Upper lobe of left lung (tissue), 6 donors: ENCODE results near the gene BEND6. TPM values are rescaled to one million over a fixed set of nuclear protein-coding genes. Genes with fewer than 3 reads are reported as not detected.

Source experiments
- ATAC-seq, 2 donors: fragments of 200-7000 bp; cut with Tn5 transposase; one replicate each; pipeline ENCODE4 v1.9.1; 2022; ENCODE audit warnings: mild to moderate bottlenecking in 2 of 2, moderate library complexity in 2 of 2; ENCODE audit not compliant: low FRiP score in 2 of 2
- DNase-seq, 2 donors: peaks; one replicate each; pipeline ENCODE4 v3.0.0-alpha.2; 2019 to 2020
- H3K27ac ChIP-seq, 4 donors: fragments of 200-600 bp; sonication (generic); one replicate each; pipeline ENCODE4 v1.5.1; 2016 to 2019
- H3K27me3 ChIP-seq, 4 donors: fragments of 200-600 bp; sonication (generic); one replicate each; pipeline ENCODE4 v1.5.1; 2017 to 2019
- H3K36me3 ChIP-seq, 4 donors: fragments of 200-600 bp; sonication (generic); one replicate each; pipeline ENCODE4 v1.5.1; 2016 to 2019
- H3K4me1 ChIP-seq, 4 donors: fragments of 200-600 bp; sonication (generic); one replicate each; pipeline ENCODE4 v1.5.1; 2018 to 2019
- H3K4me3 ChIP-seq, 4 donors: fragments of 200-600 bp; sonication (generic); one replicate each; pipeline ENCODE4 v1.5.1; 2017 to 2019; ENCODE audit warnings: mild to moderate bottlenecking in 2 of 4, moderate library complexity in 1 of 4
- H3K9me3 ChIP-seq, 4 donors: fragments of 200-600 bp; sonication (generic); one replicate each; pipeline ENCODE4 v1.5.1; 2018 to 2019
- EP300 ChIP-seq, 4 donors: sonication (generic); formaldehyde crosslinking; IDR thresholded peaks; one replicate each; pipeline ENCODE4 v1.5.1; 2017; ENCODE audit warnings: antibody characterized with exemption in 4 of 4, control low read depth in 2 of 4
- POLR2A ChIP-seq, 4 donors: fragments of 450-650 bp; IDR thresholded peaks; one replicate each; pipeline ENCODE4 v1.5.1; 2016 to 2017; ENCODE audit warnings: antibody characterized with exemption in 4 of 4, mild to moderate bottlenecking in 2 of 4
- POLR2AphosphoS5 ChIP-seq, 2 donors: sonication (generic); formaldehyde crosslinking; IDR thresholded peaks; one replicate each; pipeline ENCODE4 v1.5.1; 2017; ENCODE audit warnings: antibody characterized with exemption in 2 of 2
- WGBS, 2 donors: methylation state at CpG; one replicate each; pipeline ENCODE4 v1.1.5; 2017 to 2018; 5-methylcytosine and 5-hydroxymethylcytosine counted together
- total RNA-seq, 6 donors: library from RNA; depleted of rRNA in 4 of 6; stranded (reverse); fragments of >200 nt in 4 of 6; gene quantifications; one replicate each; pipeline versions ENCODE4 v1.1.0 to v1.2.1, GENCODE V29; 2016 to 2021
- TF ChIP-seq, protein P1 (sequence below), 6 experiments: fragments of 450-650 bp in 4 of 6; fragments of 200-600 bp in 2 of 6; sonication (generic) in 2 of 6; IDR thresholded peaks; one replicate each; pipeline ENCODE4 v1.5.1; 2016 to 2019; ENCODE audit warnings: antibody characterized with exemption in 6 of 6
- donor health status: DM: no; HTN: no; CAD: no; lungs with moderate emphysema.
- donor health status: DM: no; HTN: yes; CAD: no; lungs with severe emphysema.

The BEND6 gene
- total RNA-seq, 6 donors from 2014 or later, result 0.29 to 1.1 (median 0.30) TPM; not detected in 3

DNA sequence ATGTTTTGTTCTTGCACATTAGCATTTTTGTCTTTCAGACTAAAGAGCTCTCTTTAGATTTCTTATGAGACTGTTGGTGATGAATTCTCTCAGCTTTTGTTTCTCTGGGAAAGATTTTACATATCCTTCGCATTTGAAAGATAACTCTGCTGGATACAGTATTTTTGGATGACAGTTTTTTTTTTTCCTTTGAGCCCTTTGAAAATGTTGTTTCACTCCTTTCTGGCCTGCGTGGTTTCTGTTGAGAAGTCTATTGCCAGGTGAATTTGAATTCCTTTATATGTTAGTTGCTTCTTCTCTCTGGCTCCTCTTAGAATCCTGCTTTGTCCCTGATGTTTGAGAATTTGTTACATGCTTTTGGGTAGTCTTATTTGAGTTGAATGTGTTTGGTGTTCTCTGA lies 69.4 kb downstream of the BEND6 start:
- TF ChIP-seq POLR2A (IDR thresholded peaks at IDR 0.05), result no peak
- TF ChIP-seq, protein P1, sequence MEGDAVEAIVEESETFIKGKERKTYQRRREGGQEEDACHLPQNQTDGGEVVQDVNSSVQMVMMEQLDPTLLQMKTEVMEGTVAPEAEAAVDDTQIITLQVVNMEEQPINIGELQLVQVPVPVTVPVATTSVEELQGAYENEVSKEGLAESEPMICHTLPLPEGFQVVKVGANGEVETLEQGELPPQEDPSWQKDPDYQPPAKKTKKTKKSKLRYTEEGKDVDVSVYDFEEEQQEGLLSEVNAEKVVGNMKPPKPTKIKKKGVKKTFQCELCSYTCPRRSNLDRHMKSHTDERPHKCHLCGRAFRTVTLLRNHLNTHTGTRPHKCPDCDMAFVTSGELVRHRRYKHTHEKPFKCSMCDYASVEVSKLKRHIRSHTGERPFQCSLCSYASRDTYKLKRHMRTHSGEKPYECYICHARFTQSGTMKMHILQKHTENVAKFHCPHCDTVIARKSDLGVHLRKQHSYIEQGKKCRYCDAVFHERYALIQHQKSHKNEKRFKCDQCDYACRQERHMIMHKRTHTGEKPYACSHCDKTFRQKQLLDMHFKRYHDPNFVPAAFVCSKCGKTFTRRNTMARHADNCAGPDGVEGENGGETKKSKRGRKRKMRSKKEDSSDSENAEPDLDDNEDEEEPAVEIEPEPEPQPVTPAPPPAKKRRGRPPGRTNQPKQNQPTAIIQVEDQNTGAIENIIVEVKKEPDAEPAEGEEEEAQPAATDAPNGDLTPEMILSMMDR (IDR thresholded peaks at IDR 0.05), result no peak
- TF ChIP-seq EP300 (IDR thresholded peaks at IDR 0.05), result no peak
- no peak for TF ChIP-seq POLR2AphosphoS5 (IDR thresholded peaks at IDR 0.05)
- H3K27ac ChIP-seq, result no peak overlapping the region
- no peaks in the 10 kb centered on the region for H3K27me3 ChIP-seq
- DNase-seq (no peak), ATAC-seq (no peak)
- peaks cover 0 to 8% (median 7%) of the 10 kb centered on the region in 4 donors for H3K9me3 ChIP-seq
- no peak overlapping the region for H3K4me3 ChIP-seq
- no peaks in the 10 kb centered on the region for H3K4me1 ChIP-seq
- 72 to 73% methylated on average over 2 of the region's 2 CpGs for WGBS, 2 donors
- no peaks in the 10 kb centered on the region for H3K36me3 ChIP-seq

DNA sequence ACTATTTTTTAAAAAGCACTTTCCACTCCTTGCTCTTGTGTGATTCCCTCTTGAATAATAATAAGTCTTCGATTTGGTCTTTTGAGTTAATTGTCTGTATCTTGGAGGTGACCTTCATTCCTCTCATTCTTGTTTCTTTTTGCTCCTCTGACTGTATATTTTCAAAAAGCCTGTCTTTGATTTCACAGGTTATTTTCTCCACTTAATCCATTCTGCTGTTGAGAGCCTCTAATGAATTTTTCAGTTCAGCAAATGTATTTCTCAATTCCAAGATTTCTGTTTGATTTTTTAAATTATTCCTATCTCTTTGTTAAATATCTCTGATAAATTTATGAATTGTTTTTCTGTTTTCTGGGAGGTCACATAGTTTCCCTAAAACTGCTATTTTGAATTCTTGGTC lies 69.9 kb downstream of the BEND6 start:
- no peak for DNase-seq
- TF ChIP-seq, protein P1 (IDR thresholded peaks at IDR 0.05), result no peak
- TF ChIP-seq EP300 (IDR thresholded peaks at IDR 0.05) (no peak), POLR2A (IDR thresholded peaks at IDR 0.05) (no peak), POLR2AphosphoS5 (IDR thresholded peaks at IDR 0.05) (no peak)
- H3K4me1 ChIP-seq, result no peaks in the 10 kb centered on the region
- H3K9me3 ChIP-seq, result peaks cover 0 to 8% (median 7%) of the 10 kb centered on the region in 4 donors
- H3K27ac ChIP-seq, result no peak overlapping the region
- 87 to 88% methylated on average over 1 of the region's 1 CpG for WGBS, 2 donors
- no peak for ATAC-seq
- no peak overlapping the region for H3K4me3 ChIP-seq
- H3K27me3 ChIP-seq, result no peaks in the 10 kb centered on the region
- no peaks in the 10 kb centered on the region for H3K36me3 ChIP-seq

DNA sequence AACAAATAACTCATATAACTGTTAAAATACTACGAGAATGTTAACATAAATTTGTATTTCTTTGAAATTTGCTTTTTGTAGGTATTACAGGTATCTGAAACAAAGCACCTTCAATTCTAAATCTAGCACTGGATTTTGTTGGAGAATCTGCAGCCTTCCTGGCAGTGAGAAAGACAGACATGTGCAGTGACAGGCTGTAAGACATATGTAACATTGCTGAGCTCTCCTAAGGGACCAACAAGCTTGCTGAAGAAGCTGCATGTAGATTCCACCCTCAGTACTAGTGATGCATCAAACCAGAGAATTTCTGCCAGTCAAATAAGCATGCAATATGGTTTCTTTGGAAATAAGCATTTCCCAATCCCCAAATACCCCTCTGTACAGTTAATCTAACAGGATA lies 71.1 kb downstream of the BEND6 start:
- WGBS, 2 donors, result 77 to 92% methylated on average over 1 of the region's 1 CpG
- H3K27ac ChIP-seq, result no peak overlapping the region
- H3K4me1 ChIP-seq, result no peaks in the 10 kb centered on the region
- TF ChIP-seq, protein P1 (IDR thresholded peaks at IDR 0.05), result no peak
- TF ChIP-seq POLR2A (IDR thresholded peaks at IDR 0.05) (no peak), POLR2AphosphoS5 (IDR thresholded peaks at IDR 0.05) (no peak), EP300 (IDR thresholded peaks at IDR 0.05) (no peak)
- H3K27me3 ChIP-seq, result no peaks in the 10 kb centered on the region
- no peak for ATAC-seq
- H3K36me3 ChIP-seq, result no peaks in the 10 kb centered on the region
- H3K9me3 ChIP-seq, result peaks cover 0 to 8% (median 7%) of the 10 kb centered on the region in 4 donors
- H3K4me3 ChIP-seq, result no peak overlapping the region
- DNase-seq, result no peak

DNA sequence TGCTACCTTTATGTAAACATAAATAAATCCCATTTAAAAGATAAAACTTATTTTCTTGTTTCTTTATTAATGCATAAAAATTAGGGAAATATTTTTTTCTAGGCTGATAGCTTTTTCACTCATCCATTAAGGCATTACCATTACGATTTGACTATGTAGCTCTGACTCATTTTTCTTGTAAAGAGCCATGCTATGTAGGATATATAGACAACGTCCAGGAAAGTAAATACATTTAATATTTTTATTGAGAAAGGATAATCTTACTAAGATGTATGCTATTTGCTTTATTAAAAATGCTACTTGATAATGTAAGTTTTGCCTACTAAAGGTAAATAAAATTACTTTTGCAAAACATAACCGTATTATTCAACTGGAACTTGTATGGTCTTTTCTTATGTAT lies 72.4 kb downstream of the BEND6 start:
- Histone ChIP-seq H3K4me3 (no peak overlapping the region), H3K4me1 (peaks cover 0 to 3% (median 0%) of the 10 kb centered on the region in 4 donors), H3K36me3 (no peaks in the 10 kb centered on the region), H3K9me3 (peaks cover 0 to 8% (median 7%) of the 10 kb centered on the region in 4 donors), H3K27ac (no peak overlapping the region), H3K27me3 (no peaks in the 10 kb centered on the region)
- TF ChIP-seq POLR2AphosphoS5 (IDR thresholded peaks at IDR 0.05), result no peak
- TF ChIP-seq POLR2A (IDR thresholded peaks at IDR 0.05), result no peak
- TF ChIP-seq, protein P1 (IDR thresholded peaks at IDR 0.05), result no peak
- TF ChIP-seq EP300 (IDR thresholded peaks at IDR 0.05), result no peak
- 87 to 89% methylated on average over 3 of the region's 3 CpGs for WGBS, 2 donors
- no peak for DNase-seq
- ATAC-seq, result no peak

DNA sequence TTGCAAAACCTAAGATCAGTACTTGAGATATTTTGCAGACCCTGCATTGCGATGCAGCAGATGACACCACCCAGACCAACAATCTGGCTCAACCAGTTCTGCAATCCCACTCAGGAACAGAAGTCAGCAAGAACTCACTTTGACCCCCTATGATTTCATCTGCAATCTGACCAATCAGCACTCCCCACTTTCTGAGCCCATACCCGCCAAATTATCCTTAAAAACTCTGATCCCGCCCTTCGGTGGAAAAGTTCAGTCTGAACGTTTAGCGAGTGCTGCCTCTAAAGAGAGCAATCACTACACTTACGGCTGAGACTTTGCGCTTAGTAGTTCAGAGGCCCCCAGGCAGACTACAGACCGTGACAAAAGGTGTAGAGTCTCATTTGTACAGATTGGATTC lies 74.3 kb downstream of the BEND6 start:
- Histone ChIP-seq H3K27ac (no peak overlapping the region), H3K4me3 (no peak overlapping the region), H3K27me3 (no peaks in the 10 kb centered on the region), H3K36me3 (no peaks in the 10 kb centered on the region), H3K4me1 (peaks cover 0 to 3% (median 0%) of the 10 kb centered on the region in 4 donors), H3K9me3 (peaks cover 0 to 8% (median 6%) of the 10 kb centered on the region in 4 donors)
- ATAC-seq (no peak), DNase-seq (no peak)
- whole genome bisulfite sequencing, 2 donors, result 91 to 94% methylated on average over 9 of the region's 9 CpGs
- no peak for TF ChIP-seq EP300 (IDR thresholded peaks at IDR 0.05)
- TF ChIP-seq, protein P1 (IDR thresholded peaks at IDR 0.05), result no peak
- TF ChIP-seq POLR2A (IDR thresholded peaks at IDR 0.05), result no peak
- no peak for TF ChIP-seq POLR2AphosphoS5 (IDR thresholded peaks at IDR 0.05)
